ENCODE measurements around the gene HOXD3. TPM values are rescaled to one million over a fixed set of nuclear protein-coding genes. Genes with fewer than 3 reads are reported as not detected.

The HOXD3 gene
- total RNA-seq, 2 experiments from 2014 or later, result not detected

GRCh38 chr2:176202491-176202890 lies 45.4 kb downstream of the HOXD3 start:
- H3K27ac Mint-ChIP-seq, result no peak overlapping the region
- H3K27me3 Mint-ChIP-seq (ENCODE audit: low read depth), result peaks cover 23% of the 10 kb centered on the region
- DNase-seq, result no peak
- intact Hi-C loops (cut with micrococcal nuclease), result no loop called here
- H3K4me1 Mint-ChIP-seq (ENCODE audit: low read depth), result no peaks in the 10 kb centered on the region
- H3K4me3 Mint-ChIP-seq, result no peak overlapping the region
- H3K36me3 Mint-ChIP-seq (ENCODE audit: low read depth), result no peaks in the 10 kb centered on the region
- CTCF ChIA-PET, result interaction anchor here (1.1 to 1.6 kb wide), 2 partner anchors 13 to 512 kb away, joined by 3 read pairs; partner anchors contain the start of gene HOXD1
- peaks cover 5% of the 10 kb centered on the region for H3K9me3 Mint-ChIP-seq

GRCh38 chr2:176205126-176205525 lies 48.0 kb downstream of the HOXD3 start:
- H3K36me3 Mint-ChIP-seq (ENCODE audit: low read depth), result no peaks in the 10 kb centered on the region
- peaks cover 5% of the 10 kb centered on the region for H3K9me3 Mint-ChIP-seq
- H3K4me3 Mint-ChIP-seq, result no peak overlapping the region
- intact Hi-C loops (cut with micrococcal nuclease), result no loop called here
- H3K27ac Mint-ChIP-seq, result no peak overlapping the region
- no peak for DNase-seq
- H3K4me1 Mint-ChIP-seq (ENCODE audit: low read depth), result no peaks in the 10 kb centered on the region
- H3K27me3 Mint-ChIP-seq (ENCODE audit: low read depth), result peaks cover 17% of the 10 kb centered on the region
- CTCF ChIA-PET, result interaction anchor here (0.9 kb wide), 1 partner anchor 64 kb away, joined by 3 read pairs; no protein-coding TSS in a partner anchor

GRCh38 chr2:176206136-176206535 lies 49.0 kb downstream of the HOXD3 start:
- Mint-ChIP-seq H3K27ac (no peak overlapping the region), H3K36me3 (ENCODE audit: low read depth) (no peaks in the 10 kb centered on the region), H3K4me3 (no peak overlapping the region), H3K9me3 (peaks cover 5% of the 10 kb centered on the region), H3K27me3 (ENCODE audit: low read depth) (peaks cover 17% of the 10 kb centered on the region), H3K4me1 (ENCODE audit: low read depth) (no peaks in the 10 kb centered on the region)
- DNase-seq, result no peak
- intact Hi-C loops (cut with micrococcal nuclease), result no loop called here
- CTCF ChIA-PET, result no interaction called here

- intact Hi-C loops (cut with micrococcal nuclease), result no loop called here
- H3K9me3 Mint-ChIP-seq, result peaks cover 5% of the 10 kb centered on the region
- no peak overlapping the region for H3K4me3 Mint-ChIP-seq
- peaks cover 16% of the 10 kb centered on the region for H3K27me3 Mint-ChIP-seq (ENCODE audit: low read depth)
- no peak for DNase-seq
- CTCF ChIA-PET, result no interaction called here
- H3K27ac Mint-ChIP-seq, result no peak overlapping the region
- no peaks in the 10 kb centered on the region for H3K4me1 Mint-ChIP-seq (ENCODE audit: low read depth)
- no peaks in the 10 kb centered on the region for H3K36me3 Mint-ChIP-seq (ENCODE audit: low read depth)
These were observed 49.6 kb downstream of the HOXD3 start for GRCh38 chr2:176206682-176207081.

GRCh38 chr2:176211110-176211509 lies 54.0 kb downstream of the HOXD3 start:
- intact Hi-C loops (cut with micrococcal nuclease), result no loop called here
- no peaks in the 10 kb centered on the region for H3K4me1 Mint-ChIP-seq (ENCODE audit: low read depth)
- peaks cover 11% of the 10 kb centered on the region for H3K27me3 Mint-ChIP-seq (ENCODE audit: low read depth)
- CTCF ChIA-PET, result interaction anchor here (0.7 kb wide), 1 partner anchor 84 kb away, joined by 3 read pairs; no protein-coding TSS in a partner anchor
- no peak overlapping the region for H3K27ac Mint-ChIP-seq
- no peak overlapping the region for H3K4me3 Mint-ChIP-seq
- no peaks in the 10 kb centered on the region for H3K36me3 Mint-ChIP-seq (ENCODE audit: low read depth)
- no peak for DNase-seq
- no peaks in the 10 kb centered on the region for H3K9me3 Mint-ChIP-seq

GRCh38 chr2:176212276-176212675 lies 55.2 kb downstream of the HOXD3 start:
- no peaks in the 10 kb centered on the region for H3K4me1 Mint-ChIP-seq (ENCODE audit: low read depth)

GRCh38 chr2:176213406-176213805 lies 56.3 kb downstream of the HOXD3 start:
- H3K27ac Mint-ChIP-seq, result no peak overlapping the region
- CTCF ChIA-PET, result no interaction called here
- H3K4me1 Mint-ChIP-seq (ENCODE audit: low read depth), result no peaks in the 10 kb centered on the region
- H3K27me3 Mint-ChIP-seq (ENCODE audit: low read depth), result peaks cover 11% of the 10 kb centered on the region
- H3K4me3 Mint-ChIP-seq, result no peak overlapping the region
- intact Hi-C loops (cut with micrococcal nuclease), result no loop called here
- H3K9me3 Mint-ChIP-seq, result no peaks in the 10 kb centered on the region
- H3K36me3 Mint-ChIP-seq (ENCODE audit: low read depth), result no peaks in the 10 kb centered on the region
- DNase-seq, result no peak

More at GRCh38 chr2:176212276-176212675, 55.2 kb downstream of the HOXD3 start:
- Mint-ChIP-seq H3K27ac (no peak overlapping the region), H3K4me3 (no peak overlapping the region), H3K27me3 (ENCODE audit: low read depth) (peaks cover 11% of the 10 kb centered on the region), H3K9me3 (no peaks in the 10 kb centered on the region), H3K36me3 (ENCODE audit: low read depth) (no peaks in the 10 kb centered on the region)
- DNase-seq, result no peak
- intact Hi-C loops (cut with micrococcal nuclease), result no loop called here
- CTCF ChIA-PET, result no interaction called here

Small RNAs within 50 kb of the gene (microRNA-seq; reads per million reads assigned to microRNA genes)
- gene MIR10B (ENCODE audit: borderline microRNAs expressed, borderline replicate concordance), result not detected

Other genes starting within 250 kb of the HOXD3 start
- gene LNPK, start 155.0 kb upstream of the HOXD3 start, total RNA-seq, result 10 to 100 TPM; 22.2 to 23.9 TPM
- not detected for gene EVX2, start 73.3 kb upstream of the HOXD3 start, total RNA-seq
- gene HOXD13, start 64.6 kb upstream of the HOXD3 start, total RNA-seq, result not detected
- not detected for gene HOXD12, start 57.5 kb upstream of the HOXD3 start, total RNA-seq
- gene HOXD11, start 50.0 kb upstream of the HOXD3 start, total RNA-seq, result not detected
- not detected for gene HOXD10, start 40.5 kb upstream of the HOXD3 start, total RNA-seq
- not detected for gene HOXD9, start 34.6 kb upstream of the HOXD3 start, total RNA-seq
- not detected for gene HOXD8, start 27.6 kb upstream of the HOXD3 start, total RNA-seq
- not detected for gene HOXD4, start 5.8 kb upstream of the HOXD3 start, total RNA-seq
- not detected for gene HOXD1, start 31.4 kb downstream of the HOXD3 start, total RNA-seq
- gene MTX2, start 112.1 kb downstream of the HOXD3 start, total RNA-seq, result 10 to 100 TPM; 24.3 to 28.1 TPM